ENCODE measurements around the gene ASB15.

DNA sequence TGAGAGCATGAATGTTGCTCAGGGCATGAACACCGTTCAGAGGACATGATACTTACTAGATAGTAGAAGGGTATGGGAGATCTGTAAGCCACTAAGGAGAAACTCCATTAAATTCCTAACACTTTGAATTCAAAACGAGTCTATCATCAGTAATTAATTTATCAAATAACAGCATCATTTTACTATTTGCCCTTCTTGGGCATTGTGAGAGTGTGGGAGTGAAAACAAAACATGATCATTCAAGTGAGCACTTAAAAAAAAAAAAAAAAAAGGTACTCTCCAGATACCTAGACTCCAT is 20.5 kb upstream of the ASB15 start:
- TF ChIP-seq POLR2A (IDR thresholded peaks at IDR 0.05) = no peak
- TF ChIP-seq, protein P1, sequence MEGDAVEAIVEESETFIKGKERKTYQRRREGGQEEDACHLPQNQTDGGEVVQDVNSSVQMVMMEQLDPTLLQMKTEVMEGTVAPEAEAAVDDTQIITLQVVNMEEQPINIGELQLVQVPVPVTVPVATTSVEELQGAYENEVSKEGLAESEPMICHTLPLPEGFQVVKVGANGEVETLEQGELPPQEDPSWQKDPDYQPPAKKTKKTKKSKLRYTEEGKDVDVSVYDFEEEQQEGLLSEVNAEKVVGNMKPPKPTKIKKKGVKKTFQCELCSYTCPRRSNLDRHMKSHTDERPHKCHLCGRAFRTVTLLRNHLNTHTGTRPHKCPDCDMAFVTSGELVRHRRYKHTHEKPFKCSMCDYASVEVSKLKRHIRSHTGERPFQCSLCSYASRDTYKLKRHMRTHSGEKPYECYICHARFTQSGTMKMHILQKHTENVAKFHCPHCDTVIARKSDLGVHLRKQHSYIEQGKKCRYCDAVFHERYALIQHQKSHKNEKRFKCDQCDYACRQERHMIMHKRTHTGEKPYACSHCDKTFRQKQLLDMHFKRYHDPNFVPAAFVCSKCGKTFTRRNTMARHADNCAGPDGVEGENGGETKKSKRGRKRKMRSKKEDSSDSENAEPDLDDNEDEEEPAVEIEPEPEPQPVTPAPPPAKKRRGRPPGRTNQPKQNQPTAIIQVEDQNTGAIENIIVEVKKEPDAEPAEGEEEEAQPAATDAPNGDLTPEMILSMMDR (IDR thresholded peaks at IDR 0.05) = no peak
